Activated CD4-positive, alpha-beta T cell treated with anti-CD3 and anti-CD28 coated beads, Interleukin-2, amount 10 ng/mL, durations not matched to agents 24 days and 14 days (primary cell): ENCODE results near the gene CLPTM1L. TPM values are rescaled to one million over a fixed set of nuclear protein-coding genes. Genes with fewer than 3 reads are reported as not detected.
A peak's percentile ranks its signal among the peaks of the same experiment; 100 is the strongest.
"Not testable (repeated sequence)": the region's sequence is repeated elsewhere in the genome, so short reads cannot be mapped to it uniquely, and the experiment has no call there.

Experiments used
- DNase-seq: peaks from one replicate; pipeline ENCODE4 v3.0.0; 2022
- H3K27ac Mint-ChIP-seq: one replicate; pipeline ENCODE4 v1.8.0; 2022; ENCODE audit warnings: mild to moderate bottlenecking, mixed read lengths
- H3K27me3 Mint-ChIP-seq: one replicate; pipeline ENCODE4 v1.8.0; 2022; ENCODE audit warnings: mixed read lengths
- H3K36me3 Mint-ChIP-seq: one replicate; pipeline ENCODE4 v1.8.0; 2022; ENCODE audit warnings: low read depth, mild to moderate bottlenecking, mixed read lengths
- H3K4me1 Mint-ChIP-seq: one replicate; pipeline ENCODE4 v1.8.0; 2021; ENCODE audit warnings: mixed read lengths
- H3K4me3 Mint-ChIP-seq: one replicate; pipeline ENCODE4 v1.8.0; 2022; ENCODE audit warnings: mild to moderate bottlenecking, moderate library complexity, mixed read lengths
- H3K9me3 Mint-ChIP-seq: one replicate; pipeline ENCODE4 v1.8.0; 2021; ENCODE audit warnings: mixed read lengths
- intact Hi-C: fragments of 100-400 bp; cut with micrococcal nuclease; formaldehyde crosslinking; loops from one replicate; pipeline ENCODE4 v1.15.1; 2023
- total RNA-seq: library from RNA; stranded (reverse); gene quantifications from 2 replicates; pipeline ENCODE4 v1.2.3, GENCODE V29; 2022

Gene CLPTM1L
- total RNA-seq, 1 donor from 2014 or later = 114 TPM

DNA sequence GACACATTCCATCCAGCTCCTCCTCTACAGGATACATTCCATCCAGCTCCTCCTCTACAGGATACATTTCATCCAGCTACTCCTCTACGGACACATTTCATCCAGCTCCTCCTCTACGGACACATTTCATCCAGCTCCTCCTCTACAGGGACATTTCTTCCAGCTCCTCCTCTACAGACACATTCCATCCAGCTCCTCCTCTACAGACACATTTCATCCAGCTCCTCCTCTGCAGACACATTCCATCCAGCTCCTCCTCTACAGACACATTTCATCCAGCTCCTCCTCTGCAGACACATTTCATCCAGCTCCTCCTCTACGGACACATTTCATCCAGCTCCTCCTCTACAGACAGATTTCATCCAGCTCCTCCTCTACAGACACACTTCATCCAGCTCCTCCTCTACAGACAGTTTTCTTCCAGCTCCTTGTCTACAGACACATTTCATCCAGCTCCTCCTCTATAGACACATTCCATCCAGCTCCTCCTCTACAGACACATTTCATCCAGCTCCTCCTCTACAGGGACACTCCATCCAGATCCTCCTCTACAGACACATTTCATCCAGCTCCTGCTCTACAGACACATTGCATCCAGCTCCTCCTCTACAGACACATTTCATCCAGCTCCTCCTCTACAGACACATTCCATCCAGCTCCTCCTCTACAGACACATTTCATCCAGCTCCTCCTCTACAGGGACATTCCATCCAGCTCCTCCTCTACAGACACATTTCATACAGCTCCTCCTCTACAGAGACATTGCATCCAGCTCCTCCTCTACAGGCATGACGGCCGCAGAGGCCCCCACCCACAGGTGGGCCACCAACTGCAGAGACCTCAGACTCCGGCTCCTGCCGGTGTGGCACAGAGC, 16.4 kb downstream of the CLPTM1L start:
- DNase-seq, H3K27ac Mint-ChIP-seq, intact Hi-C loops, H3K4me1 Mint-ChIP-seq, H3K27me3 Mint-ChIP-seq, H3K9me3 Mint-ChIP-seq, H3K4me3 Mint-ChIP-seq: not testable (repeated sequence)
- peaks cover 50% of the 10 kb centered on the region for H3K36me3 Mint-ChIP-seq

GRCh38 chr5:1326901-1327756, 17.8 kb downstream of the CLPTM1L start:
- H3K4me1 Mint-ChIP-seq, H3K27me3 Mint-ChIP-seq, H3K27ac Mint-ChIP-seq, H3K9me3 Mint-ChIP-seq, intact Hi-C loops, H3K4me3 Mint-ChIP-seq, DNase-seq: not testable (repeated sequence)
- peaks cover 40% of the 10 kb centered on the region for H3K36me3 Mint-ChIP-seq

- intact Hi-C loops, H3K4me3 Mint-ChIP-seq, DNase-seq, H3K4me1 Mint-ChIP-seq, H3K27me3 Mint-ChIP-seq, H3K9me3 Mint-ChIP-seq: not testable (repeated sequence)
- H3K27ac Mint-ChIP-seq = peak overlapping the region; percentile 17
- H3K36me3 Mint-ChIP-seq = peaks cover 40% of the 10 kb centered on the region
These were observed 18.4 kb downstream of the CLPTM1L start for GRCh38 chr5:1326532-1326875.

- H3K27me3 Mint-ChIP-seq = no peaks in the 10 kb centered on the region
- no peak for DNase-seq
- H3K4me3 Mint-ChIP-seq = no peak overlapping the region
- intact Hi-C loops = no loop called here
- H3K4me1 Mint-ChIP-seq = peaks cover 9% of the 10 kb centered on the region
- H3K27ac Mint-ChIP-seq = peak overlapping the region; percentile 17
- H3K36me3 Mint-ChIP-seq = peaks cover 45% of the 10 kb centered on the region
- H3K9me3 Mint-ChIP-seq = no peaks in the 10 kb centered on the region
These were observed 18.9 kb downstream of the CLPTM1L start for GRCh38 chr5:1325870-1326531.

DNA sequence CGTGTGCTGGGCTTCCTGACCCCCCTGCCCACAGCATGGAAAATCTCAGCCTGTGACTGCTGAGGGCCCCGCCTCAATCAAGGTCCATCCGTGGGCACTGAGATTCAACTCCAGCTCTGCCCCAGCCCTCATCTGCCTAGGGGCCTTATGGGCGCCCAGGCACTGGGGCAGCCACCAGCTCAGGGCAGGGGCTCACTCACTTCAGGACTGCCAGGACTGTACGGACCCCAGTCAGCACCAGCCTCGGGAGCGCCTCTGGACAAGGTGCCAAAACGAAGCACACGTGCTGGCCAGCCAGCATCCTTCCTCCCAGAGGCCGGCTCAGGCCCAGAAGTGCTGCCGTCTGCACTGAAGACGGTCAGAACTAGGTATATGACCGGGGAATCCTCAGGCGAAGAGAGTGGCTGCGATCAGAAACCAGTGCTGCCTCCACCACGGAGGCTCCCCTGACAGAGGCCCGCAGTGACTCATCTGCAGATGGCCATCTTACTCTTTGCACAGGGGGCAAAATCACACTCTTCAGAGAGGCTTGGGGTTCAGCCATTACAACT, 19.6 kb downstream of the CLPTM1L start:
- intact Hi-C loops = no loop called here
- Mint-ChIP-seq H3K9me3 (no peaks in the 10 kb centered on the region), H3K27me3 (no peaks in the 10 kb centered on the region), H3K4me3 (no peak overlapping the region), H3K27ac (no peak overlapping the region), H3K36me3 (peaks cover 41% of the 10 kb centered on the region), H3K4me1 (peaks cover 9% of the 10 kb centered on the region)
- no peak for DNase-seq

DNA sequence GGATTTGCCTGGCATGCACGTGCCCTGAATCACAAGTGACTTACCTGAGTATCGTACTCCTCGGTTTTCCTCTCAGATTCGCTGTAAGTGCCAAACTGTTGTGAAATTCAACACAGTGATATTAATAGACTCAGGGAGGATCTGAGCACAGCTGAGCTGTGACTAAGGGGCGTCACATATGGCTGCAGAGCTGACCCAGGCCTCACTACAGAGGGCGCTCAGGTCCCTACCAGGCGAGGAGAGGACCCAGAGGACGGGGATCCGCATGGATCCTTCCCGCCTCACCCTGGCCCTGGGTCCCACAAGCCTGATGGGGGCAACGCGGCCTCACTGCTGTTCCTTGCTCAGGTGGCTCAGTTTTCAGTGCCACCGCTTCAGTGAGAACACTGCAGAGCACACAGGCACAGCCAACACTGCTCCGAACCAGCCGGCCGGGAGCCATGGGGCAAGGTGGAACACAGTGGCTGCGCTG, 20.1 kb downstream of the CLPTM1L start:
- no peak overlapping the region for H3K27ac Mint-ChIP-seq
- no peak overlapping the region for H3K4me3 Mint-ChIP-seq
- no peak for DNase-seq
- no peaks in the 10 kb centered on the region for H3K9me3 Mint-ChIP-seq
- H3K4me1 Mint-ChIP-seq = peaks cover 9% of the 10 kb centered on the region
- intact Hi-C loops = no loop called here
- no peaks in the 10 kb centered on the region for H3K27me3 Mint-ChIP-seq
- H3K36me3 Mint-ChIP-seq = peaks cover 40% of the 10 kb centered on the region

DNA sequence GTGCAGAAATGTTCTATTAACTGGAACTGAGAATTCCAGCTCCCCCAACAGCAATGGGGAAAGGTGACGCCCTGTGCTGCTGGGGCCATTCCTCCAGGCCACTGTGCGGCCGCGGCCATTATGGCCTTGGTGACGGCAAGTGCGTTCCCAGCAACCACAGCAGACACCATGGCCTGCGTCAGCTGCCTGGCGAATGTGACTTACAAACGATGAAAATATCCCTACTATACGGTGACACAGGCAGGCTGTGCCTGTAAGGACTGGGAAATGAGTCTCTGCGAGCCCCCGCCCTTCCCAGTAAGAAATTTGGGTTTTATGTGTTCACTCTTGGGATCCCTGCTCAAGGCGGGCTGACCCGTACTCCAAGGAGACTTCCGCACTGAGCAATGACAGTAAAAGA, 20.6 kb downstream of the CLPTM1L start:
- Mint-ChIP-seq H3K27ac (no peak overlapping the region), H3K36me3 (peaks cover 42% of the 10 kb centered on the region), H3K9me3 (no peaks in the 10 kb centered on the region), H3K4me3 (no peak overlapping the region), H3K4me1 (peaks cover 9% of the 10 kb centered on the region), H3K27me3 (no peaks in the 10 kb centered on the region)
- intact Hi-C loops = no loop called here
- DNase-seq = no peak

DNA sequence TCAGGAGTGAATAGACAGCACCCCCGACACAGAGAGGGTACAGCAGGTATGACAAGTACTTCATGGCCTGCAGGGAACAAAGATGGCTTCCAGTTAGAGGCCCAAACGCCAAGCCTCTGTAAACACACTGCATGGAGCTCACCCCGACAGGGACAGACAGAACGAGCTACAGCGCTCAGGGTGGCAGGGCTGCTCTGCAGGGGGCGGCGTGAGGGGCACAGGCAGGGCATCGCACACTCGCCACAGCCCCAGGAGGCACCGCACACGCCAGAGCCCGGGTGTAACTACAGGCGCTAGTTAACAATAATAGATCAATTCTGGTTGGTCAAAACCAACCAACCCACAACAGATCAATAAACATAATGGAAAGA, 21.1 kb downstream of the CLPTM1L start:
- Mint-ChIP-seq H3K4me1 (peaks cover 9% of the 10 kb centered on the region), H3K27me3 (no peaks in the 10 kb centered on the region), H3K9me3 (no peaks in the 10 kb centered on the region), H3K4me3 (no peak overlapping the region), H3K36me3 (peaks cover 46% of the 10 kb centered on the region), H3K27ac (no peak overlapping the region)
- intact Hi-C loops = no loop called here
- no peak for DNase-seq

DNA sequence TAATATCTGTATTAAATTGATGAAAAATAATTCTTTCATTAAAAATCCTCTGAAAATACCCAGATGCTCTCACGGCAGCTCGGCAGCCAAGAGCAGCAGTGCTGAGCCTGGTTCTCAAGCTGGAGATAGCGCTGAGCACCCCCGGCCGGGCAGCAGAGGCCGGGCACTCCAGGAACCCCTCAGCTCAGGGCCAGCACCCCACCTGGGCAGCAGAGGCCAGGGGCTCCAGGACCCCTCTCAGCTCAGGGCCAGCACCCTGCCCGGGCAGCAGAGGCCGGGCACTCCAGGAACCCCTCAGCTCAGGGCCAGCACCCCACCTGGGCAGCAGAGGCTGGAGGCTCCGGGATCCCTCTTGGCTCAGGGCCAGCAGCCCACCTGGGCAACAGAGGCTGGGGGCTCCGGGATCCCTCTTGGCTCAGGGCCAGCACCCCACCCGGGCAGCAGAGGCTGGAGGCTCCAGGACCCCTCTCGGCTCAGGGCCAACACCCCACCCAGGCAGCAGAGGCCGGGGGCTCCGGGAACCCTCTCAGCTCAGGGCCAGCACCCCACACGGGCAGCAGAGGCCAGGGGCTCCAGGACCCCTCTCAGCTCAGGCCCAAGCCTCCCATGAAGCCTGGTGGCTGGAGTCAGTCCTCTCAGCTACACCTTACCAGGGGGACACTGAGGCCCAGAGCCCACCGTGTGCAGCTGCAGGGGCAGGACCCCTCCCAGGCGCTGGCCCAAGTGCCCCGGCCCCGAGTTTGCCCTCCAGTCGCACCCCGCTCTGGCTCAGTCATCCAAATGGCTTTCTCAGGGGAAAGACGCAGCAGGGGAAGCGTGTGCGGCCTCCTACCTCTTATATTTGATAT, 21.7 kb downstream of the CLPTM1L start:
- peaks cover 47% of the 10 kb centered on the region for H3K36me3 Mint-ChIP-seq
- H3K4me1 Mint-ChIP-seq = peaks cover 5% of the 10 kb centered on the region
- no peaks in the 10 kb centered on the region for H3K27me3 Mint-ChIP-seq
- intact Hi-C loops = no loop called here
- no peak overlapping the region for H3K27ac Mint-ChIP-seq
- H3K4me3 Mint-ChIP-seq = no peak overlapping the region
- DNase-seq = no peak
- no peaks in the 10 kb centered on the region for H3K9me3 Mint-ChIP-seq

DNA sequence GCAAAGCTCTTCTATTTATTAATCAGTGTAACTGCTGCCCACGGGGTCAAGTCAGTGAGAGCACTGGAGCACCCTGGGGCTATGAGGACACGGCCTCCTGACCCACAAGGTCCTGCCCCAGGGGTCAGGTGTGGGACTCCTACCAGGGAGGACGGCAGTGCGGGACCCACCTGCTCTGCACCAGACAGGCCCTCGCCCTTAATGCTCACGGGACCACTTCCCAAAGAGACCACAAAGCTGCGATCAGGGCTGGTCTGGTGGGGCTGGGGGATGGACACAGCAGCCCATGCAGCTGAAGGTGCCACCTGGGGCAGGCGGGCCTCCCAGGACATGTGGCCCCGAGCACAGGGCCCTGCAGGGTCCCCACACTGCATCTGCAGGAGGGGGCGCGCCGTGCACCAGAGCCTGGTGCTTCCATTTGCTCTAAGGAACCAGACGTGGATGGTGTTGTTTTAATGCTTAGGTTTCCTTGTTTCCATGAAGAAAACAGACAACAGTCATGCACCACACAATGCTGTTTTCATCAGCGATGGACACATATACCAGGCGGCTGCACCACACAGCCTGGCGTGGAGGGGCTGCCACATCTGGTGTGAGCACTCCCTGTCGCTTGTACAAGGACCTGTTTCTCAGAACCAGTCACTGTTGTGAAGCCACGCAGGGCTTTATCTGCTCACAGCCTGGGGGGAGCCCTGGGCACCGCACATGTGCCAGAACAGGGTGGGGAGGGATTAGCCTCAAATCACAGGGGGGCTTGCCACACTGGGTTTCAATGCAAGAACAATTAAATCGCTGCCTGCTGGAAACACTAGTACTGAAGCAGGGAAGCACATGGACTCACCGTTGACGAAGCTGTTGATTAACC, 22.6 kb downstream of the CLPTM1L start:
- no peak for DNase-seq
- H3K36me3 Mint-ChIP-seq = peaks cover 54% of the 10 kb centered on the region
- no peaks in the 10 kb centered on the region for H3K27me3 Mint-ChIP-seq
- no peak overlapping the region for H3K4me3 Mint-ChIP-seq
- peaks cover 5% of the 10 kb centered on the region for H3K4me1 Mint-ChIP-seq
- no peaks in the 10 kb centered on the region for H3K9me3 Mint-ChIP-seq
- H3K27ac Mint-ChIP-seq = no peak overlapping the region
- intact Hi-C loops = no loop called here

DNA sequence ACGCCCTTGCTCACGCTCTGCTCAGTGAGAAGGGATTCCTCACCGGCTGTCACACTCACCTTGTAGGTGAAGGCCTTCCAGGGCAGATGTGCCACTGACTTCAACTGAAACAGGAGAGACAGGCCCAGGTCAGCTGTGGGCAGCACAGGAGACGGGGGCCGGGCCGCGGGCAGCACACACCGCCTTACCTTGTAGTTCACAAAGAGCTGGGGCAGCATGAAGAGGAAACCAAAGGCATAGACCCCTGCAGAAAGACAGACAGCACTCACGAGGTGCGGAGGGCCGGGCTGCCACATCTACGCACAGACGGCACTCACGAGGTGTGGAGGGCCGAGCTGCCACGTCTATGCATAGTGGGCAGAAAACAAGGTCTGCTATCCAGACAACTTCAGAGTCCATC, 23.3 kb downstream of the CLPTM1L start:
- H3K36me3 Mint-ChIP-seq = peaks cover 53% of the 10 kb centered on the region
- H3K9me3 Mint-ChIP-seq = no peaks in the 10 kb centered on the region
- H3K4me1 Mint-ChIP-seq = peaks cover 10% of the 10 kb centered on the region
- H3K27me3 Mint-ChIP-seq = no peaks in the 10 kb centered on the region
- intact Hi-C loops = no loop called here
- H3K4me3 Mint-ChIP-seq = no peak overlapping the region
- DNase-seq = no peak
- no peak overlapping the region for H3K27ac Mint-ChIP-seq
